GM18907 (cell line): ENCODE data around the gene TTC23L.

Source experiments
- ATAC-seq: cut with Tn5 transposase; IDR thresholded peaks from one replicate; pipeline ENCODE4 v1.9.1; 2021; ENCODE audit warnings: mild to moderate bottlenecking, moderate library complexity; ENCODE audit not compliant: unreplicated experiment

Gene TTC23L

DNA sequence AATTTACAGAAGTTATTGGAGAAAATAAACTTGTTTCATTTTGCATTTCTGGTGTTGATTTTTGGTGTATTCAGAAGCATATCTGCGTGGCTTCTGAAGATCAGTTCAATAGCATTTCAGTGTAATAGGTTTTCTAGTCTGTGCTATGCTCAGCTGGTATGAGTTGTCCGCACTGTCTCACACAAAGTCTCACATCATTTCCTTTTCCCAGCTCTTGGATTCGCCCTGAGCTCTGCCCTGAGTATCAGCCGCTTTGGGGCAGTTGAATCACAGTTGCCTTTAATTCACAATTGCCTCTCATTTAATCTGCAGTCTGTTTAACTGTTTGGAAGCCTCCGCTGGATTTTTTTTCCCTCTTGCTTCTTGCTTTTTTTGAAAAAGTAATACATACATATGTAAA is 6.4 kb upstream of the TTC23L start:
- no peak for ATAC-seq

DNA sequence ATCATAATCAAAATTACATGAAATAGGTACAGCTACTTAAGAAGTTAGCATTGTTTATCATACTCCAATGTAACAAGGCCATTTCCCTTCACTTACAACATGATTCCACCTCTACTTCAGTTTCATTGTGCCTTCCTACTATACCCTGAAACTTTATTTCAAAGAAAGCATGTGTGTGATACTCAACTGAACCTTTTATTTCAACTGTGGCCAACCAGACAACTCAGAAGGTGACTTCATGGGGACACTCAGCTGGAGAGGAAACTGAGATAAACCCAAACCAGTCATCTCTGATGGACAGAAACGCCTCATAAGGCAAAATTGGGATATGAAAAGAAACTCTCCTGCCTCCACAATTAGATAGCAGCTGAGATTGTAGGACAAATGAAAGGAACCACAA is 5.9 kb upstream of the TTC23L start:
- no peak for ATAC-seq

GRCh38 chr5:34833976-34834793 is 4.8 kb upstream of the TTC23L start:
- ATAC-seq, result no peak

DNA sequence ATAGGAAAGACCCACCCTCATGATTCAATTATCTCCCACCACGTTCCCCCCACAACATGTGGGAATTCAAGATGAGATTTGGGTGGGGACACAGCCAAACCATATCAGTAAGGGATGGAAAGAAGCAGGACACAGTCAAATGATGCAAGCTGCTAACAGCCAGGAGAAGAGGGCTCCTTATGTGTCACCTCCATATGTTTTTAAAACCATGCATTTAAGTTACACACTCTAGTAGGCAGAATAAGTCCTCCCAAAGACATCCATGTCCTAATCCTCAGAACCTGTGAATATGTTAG is 4.2 kb upstream of the TTC23L start:
- ATAC-seq, result no peak

DNA sequence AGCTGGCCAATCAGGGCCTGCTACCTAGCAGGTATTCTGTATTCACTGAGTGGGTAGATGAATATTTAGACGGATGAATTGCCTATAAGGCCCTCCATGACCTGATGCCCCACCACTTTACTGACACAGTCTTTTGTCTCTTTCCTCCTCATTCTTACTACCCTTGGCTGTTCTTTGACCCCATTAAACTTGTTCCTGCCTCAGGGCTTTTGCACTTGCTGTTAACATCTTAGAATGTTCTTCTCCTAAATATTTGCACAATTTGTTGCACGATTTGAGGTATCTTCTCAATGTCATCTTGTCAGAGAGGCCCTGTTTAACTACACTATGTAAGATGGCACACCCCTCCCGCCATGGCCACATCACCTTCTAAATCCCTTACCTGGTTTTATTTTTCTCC is 3.3 kb upstream of the TTC23L start:
- no peak for ATAC-seq

- ATAC-seq, result no peak
Observed at GRCh38 chr5:34841816-34842215, 2.9 kb downstream of the TTC23L start.

- no peak for ATAC-seq
Observed at GRCh38 chr5:34842554-34842953, 3.6 kb downstream of the TTC23L start.

- no peak for ATAC-seq
Observed at GRCh38 chr5:34843497-34843896, 4.5 kb downstream of the TTC23L start.

DNA sequence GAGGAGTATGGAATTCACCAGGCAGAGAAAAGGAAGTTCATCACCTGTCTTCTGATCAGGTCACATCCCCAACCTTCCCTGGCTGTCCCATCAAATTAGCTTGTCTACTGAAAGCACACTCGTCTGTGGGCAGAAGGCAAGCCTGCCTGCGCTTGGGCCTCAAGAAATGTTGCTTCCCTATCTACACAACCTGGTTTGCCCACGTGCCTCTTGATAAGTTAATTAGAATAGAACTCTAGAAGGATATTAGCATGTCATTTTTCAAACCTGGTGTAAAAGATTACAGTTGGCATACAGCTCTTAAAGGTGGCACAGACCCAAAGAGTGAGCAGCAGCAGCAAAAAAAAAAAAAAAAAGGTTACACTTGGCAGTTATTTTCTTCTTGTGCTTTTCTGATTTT is 5.1 kb downstream of the TTC23L start:
- ATAC-seq, result no peak

DNA sequence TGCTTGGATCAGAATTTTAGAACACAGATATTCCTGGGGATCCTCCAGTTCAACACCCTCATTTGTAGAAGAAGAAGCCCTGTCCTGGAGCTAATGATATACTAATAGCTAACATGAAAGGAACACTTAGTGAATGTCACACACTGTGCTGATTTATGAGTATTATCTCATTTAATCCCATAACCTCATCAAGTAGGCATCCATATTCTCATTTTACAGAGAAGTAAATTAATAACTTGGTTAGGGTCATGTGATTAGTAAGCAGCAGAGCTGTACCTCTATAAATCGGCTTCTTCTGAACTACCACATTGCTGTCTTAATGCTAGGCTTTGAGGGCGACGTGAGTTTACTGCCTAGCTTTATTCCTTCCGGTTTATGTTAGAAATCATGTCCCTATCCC is 6.0 kb downstream of the TTC23L start:
- ATAC-seq, result no peak

GRCh38 chr5:34847056-34847455 is 8.1 kb downstream of the TTC23L start:
- no peak for ATAC-seq

GRCh38 chr5:34847552-34847951 is 8.6 kb downstream of the TTC23L start:
- ATAC-seq, result no peak

DNA sequence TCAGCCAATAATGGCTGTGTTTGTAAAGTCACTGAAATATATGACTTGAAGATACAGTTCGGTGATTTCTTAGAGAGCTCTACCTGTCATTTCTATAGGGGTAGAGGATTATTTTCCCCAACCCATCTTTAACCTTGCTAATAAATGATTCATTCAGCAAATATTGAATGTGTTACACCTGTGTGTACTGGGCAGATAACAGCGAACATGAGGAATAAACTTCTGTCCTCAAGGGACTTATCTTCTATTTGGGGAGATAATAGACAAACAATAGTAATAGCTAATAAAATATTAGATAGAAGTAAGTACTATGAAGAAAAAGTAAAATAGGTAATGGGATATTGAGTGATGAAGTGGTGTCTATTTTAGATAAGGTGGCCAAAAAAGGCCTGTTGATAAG is 9.3 kb downstream of the TTC23L start:
- ATAC-seq, result no peak

DNA sequence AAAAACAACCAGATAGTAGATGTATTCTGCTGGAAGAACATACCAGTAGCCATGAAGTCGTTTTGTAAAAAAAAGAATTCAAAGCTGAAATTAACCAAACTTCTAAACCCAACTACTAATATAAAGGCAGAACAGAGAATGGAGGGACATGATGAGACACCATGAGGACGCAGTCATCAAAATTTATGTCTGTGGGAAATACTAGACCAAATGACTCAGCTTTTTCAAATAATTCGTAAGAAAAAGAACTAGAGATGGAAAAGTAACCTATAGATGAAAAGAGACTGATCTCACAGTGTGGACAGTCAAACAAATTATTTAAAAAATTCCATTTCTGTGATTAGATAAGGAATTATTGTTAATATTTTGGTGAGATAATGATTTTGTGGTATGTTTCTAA is 10.3 kb downstream of the TTC23L start:
- no peak for ATAC-seq

DNA sequence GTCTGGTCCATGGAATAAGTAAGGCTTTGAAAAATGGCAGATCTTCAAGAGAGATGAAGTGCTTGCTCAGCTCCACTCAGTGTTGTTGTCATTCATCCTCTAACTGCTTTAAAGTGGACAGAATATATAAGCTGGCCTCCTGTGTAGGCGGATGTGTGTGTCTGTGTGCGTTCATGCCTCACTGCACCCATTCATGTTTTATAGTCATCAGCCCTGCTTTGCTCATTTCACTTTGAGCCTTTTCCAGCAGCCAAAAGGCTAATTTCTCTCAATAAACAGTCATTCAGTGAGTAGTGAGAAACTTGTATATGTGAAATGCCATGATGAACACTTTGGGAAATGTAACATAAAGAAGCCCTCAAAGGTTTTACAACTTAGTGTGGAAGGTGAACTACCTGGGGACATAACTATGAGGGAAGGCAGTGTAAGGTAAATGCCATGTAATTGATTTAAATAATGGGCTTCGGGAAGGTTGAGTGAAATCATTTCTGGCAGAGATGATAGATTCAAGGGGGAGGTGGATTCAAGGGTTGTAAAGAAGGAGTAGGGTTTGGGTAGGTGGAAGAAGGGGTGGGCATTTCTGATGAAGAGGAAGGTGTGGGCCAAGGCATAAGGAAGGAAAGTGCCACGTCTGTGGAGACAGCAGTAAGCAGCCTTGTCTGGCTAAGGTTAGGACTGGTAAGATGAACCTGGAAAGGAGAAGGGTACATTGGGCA is 15.7 kb downstream of the TTC23L start:
- peak; percentile 93 for ATAC-seq

- no peak for ATAC-seq
Observed at GRCh38 chr5:34857161-34857560, 18.2 kb downstream of the TTC23L start.

GRCh38 chr5:34857894-34858293 is 18.9 kb downstream of the TTC23L start:
- ATAC-seq, result no peak

DNA sequence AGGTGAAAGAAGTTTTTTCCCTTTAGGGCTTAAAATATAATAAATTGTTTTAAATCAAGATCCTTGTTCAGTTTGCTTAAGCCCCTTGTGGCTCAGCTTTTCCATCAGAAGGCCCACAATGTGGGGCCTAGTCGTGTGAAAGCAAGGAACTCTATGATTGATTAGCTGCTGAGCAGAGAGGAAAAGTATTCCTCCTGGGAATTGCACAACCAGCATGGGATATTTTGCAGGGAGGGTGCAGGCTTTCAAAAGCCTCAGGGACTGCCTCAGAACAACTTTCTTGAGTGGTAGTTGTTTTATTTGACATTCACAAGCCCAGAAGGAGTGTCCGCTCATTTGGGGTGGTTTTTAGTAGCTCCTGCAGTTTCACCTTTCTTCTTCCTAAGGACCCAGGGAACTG is 19.8 kb downstream of the TTC23L start:
- no peak for ATAC-seq

GRCh38 chr5:34859253-34859652 is 20.3 kb downstream of the TTC23L start:
- ATAC-seq, result no peak

- no peak for ATAC-seq
Observed at GRCh38 chr5:34863946-34864345, 25.0 kb downstream of the TTC23L start.

DNA sequence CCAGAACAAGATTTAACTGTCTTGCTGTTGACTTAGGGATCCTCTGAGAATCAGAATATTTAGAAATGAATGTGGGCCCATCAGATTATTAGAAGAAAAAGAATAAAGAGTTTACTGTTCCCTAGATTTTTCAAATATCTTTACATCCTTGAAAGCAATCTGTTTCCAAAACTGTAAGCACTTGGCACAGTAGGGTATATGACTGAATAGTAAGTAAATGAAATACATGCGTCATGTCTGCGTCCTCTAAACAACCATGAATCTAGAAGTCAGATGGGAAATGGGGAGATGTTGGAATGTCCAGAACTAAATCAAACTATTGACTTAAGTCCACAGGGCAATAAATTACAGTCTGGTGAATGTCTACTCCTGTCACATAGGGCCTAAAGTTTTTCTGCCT is 26.1 kb downstream of the TTC23L start:
- ATAC-seq, result no peak

DNA sequence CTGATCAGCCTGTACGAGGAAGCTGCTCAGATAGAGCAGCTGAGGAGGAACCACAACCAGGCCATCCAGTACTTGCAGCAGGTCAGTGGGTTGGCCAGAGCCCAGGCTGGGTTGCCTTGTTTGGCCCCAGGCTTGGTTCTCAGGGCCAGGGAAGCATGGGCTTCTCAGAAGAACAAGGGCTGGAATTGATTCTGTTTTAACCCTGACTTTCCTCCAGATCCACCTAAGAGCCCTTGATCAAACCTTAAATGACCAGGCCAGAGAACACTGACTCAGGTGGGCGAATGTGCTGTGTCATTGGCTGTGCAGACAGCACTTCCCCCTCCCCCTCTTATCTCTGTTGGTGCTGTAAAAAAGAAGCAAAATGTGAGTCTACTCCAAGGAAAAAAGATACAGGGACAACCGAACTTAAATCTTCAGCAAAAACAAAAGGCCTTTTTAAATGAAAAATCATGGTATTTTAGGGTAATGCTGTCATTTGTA is 28.1 kb downstream of the TTC23L start:
- no peak for ATAC-seq

DNA sequence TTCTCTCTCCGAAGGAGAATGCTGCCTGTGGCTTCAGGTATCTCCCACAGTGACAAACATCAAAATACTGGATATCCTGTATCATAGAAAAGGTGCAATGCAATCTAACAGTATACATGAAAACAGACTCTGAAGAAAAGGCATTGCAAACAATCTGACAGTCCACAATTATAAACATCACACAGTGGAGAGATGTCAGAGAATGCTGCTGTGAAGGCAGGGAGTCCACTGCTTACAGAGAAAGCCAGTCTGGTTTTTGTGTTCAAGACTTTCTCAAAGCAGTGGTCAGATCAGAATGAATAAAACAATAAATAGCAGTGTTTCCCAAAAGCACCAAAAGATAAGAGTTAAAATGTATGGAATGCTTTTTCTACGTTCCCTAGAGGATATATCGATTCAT is 28.7 kb downstream of the TTC23L start:
- no peak for ATAC-seq
